Astrocyte (in vitro differentiated cells and primary cell): ENCODE measurements around the gene C10orf90.

Source experiments
- EZH2 ChIP-seq: IDR thresholded peaks from 2 replicates; pipeline ENCODE4 v1.6.1; 2012; ENCODE audit warnings: mild to moderate bottlenecking, low read length, inconsistent platforms; ENCODE audit not compliant: insufficient read depth
- TF ChIP-seq, protein P1 (sequence below): IDR thresholded peaks from 2 replicates; pipeline ENCODE4 v1.5.1; 2011; ENCODE audit warnings: low read depth, mild to moderate bottlenecking, inconsistent platforms, low read length, moderate library complexity; ENCODE audit not compliant: insufficient read depth

DNA sequence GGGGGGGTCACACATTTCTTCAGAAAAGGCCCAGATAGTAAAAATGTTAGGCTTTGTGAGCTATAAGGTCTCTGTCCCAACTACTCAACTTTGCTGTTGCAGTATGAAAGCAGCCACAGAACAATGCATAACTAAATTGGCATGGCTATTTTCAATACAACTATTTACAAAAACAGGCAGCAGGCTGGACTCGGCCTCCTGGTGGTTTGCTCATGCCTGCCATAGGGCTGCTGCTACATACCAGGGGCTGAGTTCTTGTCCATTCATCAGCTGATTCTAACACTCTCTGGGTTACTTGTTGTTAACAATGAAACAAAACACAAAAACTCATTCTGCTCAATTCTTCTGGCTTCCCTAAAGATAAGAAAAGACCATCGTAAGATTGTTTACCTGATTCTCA is 172.8 kb downstream of the C10orf90 start:
- TF ChIP-seq EZH2, result no peak
- TF ChIP-seq, protein P1, sequence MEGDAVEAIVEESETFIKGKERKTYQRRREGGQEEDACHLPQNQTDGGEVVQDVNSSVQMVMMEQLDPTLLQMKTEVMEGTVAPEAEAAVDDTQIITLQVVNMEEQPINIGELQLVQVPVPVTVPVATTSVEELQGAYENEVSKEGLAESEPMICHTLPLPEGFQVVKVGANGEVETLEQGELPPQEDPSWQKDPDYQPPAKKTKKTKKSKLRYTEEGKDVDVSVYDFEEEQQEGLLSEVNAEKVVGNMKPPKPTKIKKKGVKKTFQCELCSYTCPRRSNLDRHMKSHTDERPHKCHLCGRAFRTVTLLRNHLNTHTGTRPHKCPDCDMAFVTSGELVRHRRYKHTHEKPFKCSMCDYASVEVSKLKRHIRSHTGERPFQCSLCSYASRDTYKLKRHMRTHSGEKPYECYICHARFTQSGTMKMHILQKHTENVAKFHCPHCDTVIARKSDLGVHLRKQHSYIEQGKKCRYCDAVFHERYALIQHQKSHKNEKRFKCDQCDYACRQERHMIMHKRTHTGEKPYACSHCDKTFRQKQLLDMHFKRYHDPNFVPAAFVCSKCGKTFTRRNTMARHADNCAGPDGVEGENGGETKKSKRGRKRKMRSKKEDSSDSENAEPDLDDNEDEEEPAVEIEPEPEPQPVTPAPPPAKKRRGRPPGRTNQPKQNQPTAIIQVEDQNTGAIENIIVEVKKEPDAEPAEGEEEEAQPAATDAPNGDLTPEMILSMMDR, result no peak
